Mesenchymal stem cell (in vitro differentiated cells and primary cell): ENCODE results near the gene MLN.

ENCODE experiments used
- DNase-seq: peaks from one replicate; pipeline ENCODE4 v3.0.0-alpha.2; 2013
- H2AFZ ChIP-seq: one replicate; pipeline ENCODE4 v1.6.1; 2013; ENCODE audit warnings: low read depth, mild to moderate bottlenecking, control low read depth, inconsistent platforms, low read length, moderate library complexity
- H2AK5ac ChIP-seq: 2 replicates; pipeline ENCODE4 v1.6.1; 2013; ENCODE audit warnings: low read length, moderate library complexity, mild to moderate bottlenecking, inconsistent platforms; ENCODE audit not compliant: severe bottlenecking
- H2BK120ac ChIP-seq: one replicate; pipeline ENCODE4 v1.6.1; 2013; ENCODE audit warnings: low read depth, mild to moderate bottlenecking, inconsistent platforms, low read length, moderate library complexity
- H2BK12ac ChIP-seq, 2 experiments: one replicate each; pipeline ENCODE4 v1.6.1; 2013; ENCODE audit warnings: inconsistent platforms in 2 of 2, low read length in 2 of 2, mild to moderate bottlenecking in 2 of 2, moderate library complexity in 2 of 2, control low read depth in 1 of 2
- H2BK15ac ChIP-seq: one replicate; pipeline ENCODE4 v1.6.1; 2013; ENCODE audit warnings: mild to moderate bottlenecking, low read depth, inconsistent platforms; ENCODE audit not compliant: poor library complexity, severe bottlenecking
- H2BK5ac ChIP-seq: 2 replicates; pipeline ENCODE4 v1.6.1; 2013; ENCODE audit warnings: low read depth, mild to moderate bottlenecking, low read length, control low read depth, inconsistent platforms; ENCODE audit not compliant: poor library complexity, severe bottlenecking
- H3K14ac ChIP-seq, 2 experiments: one replicate each; pipeline ENCODE4 v1.6.1; 2013; ENCODE audit warnings: inconsistent platforms in 2 of 2, low read length in 2 of 2, control low read depth in 1 of 2, mild to moderate bottlenecking in 1 of 2, moderate library complexity in 1 of 2
- H3K18ac ChIP-seq, 2 experiments: one replicate each; pipeline ENCODE4 v1.6.1; 2013; ENCODE audit warnings: inconsistent platforms in 2 of 2, low read length in 2 of 2, control low read depth in 1 of 2, low read depth in 1 of 2, mild to moderate bottlenecking in 1 of 2
- H3K23ac ChIP-seq, 2 experiments: one replicate each; pipeline ENCODE4 v1.6.1; 2013; ENCODE audit warnings: inconsistent platforms in 2 of 2, low read length in 2 of 2, mild to moderate bottlenecking in 2 of 2, moderate library complexity in 2 of 2, control low read depth in 1 of 2
- H3K27ac ChIP-seq: 2 replicates; pipeline ENCODE4 v1.5.1; 2013; ENCODE audit warnings: mild to moderate bottlenecking, moderate library complexity, low read length, control low read depth, inconsistent platforms; ENCODE audit not compliant: poor library complexity, severe bottlenecking
- H3K27me3 ChIP-seq, 2 experiments: 2 replicates each; pipeline versions ENCODE4 v1.6.1 to v1.7.0; 2013; ENCODE audit warnings: low read length in 2 of 2, mild to moderate bottlenecking in 2 of 2, moderate library complexity in 2 of 2, control low read depth in 1 of 2, inconsistent platforms in 1 of 2; ENCODE audit not compliant: control insufficient read depth in 1 of 2, insufficient read depth in 1 of 2
- H3K36me3 ChIP-seq, 2 experiments: 2 replicates each; pipeline versions ENCODE4 v1.6.1 to v1.7.0; 2013; ENCODE audit warnings: low read length in 2 of 2, control low read depth in 1 of 2, inconsistent platforms in 1 of 2, low read depth in 1 of 2, mild to moderate bottlenecking in 1 of 2; ENCODE audit not compliant: insufficient read depth in 2 of 2, control insufficient read depth in 1 of 2
- H3K4ac ChIP-seq, 2 experiments: one replicate each; pipeline ENCODE4 v1.6.1; 2013; ENCODE audit warnings: inconsistent platforms in 2 of 2, low read length in 2 of 2, mild to moderate bottlenecking in 2 of 2, moderate library complexity in 2 of 2, control low read depth in 1 of 2, low read depth in 1 of 2
- H3K4me1 ChIP-seq: 2 replicates; pipeline ENCODE4 v1.6.1; 2013; ENCODE audit warnings: low read depth, low read length, control low read depth; ENCODE audit not compliant: control insufficient read depth, insufficient read depth
- H3K4me2 ChIP-seq: 2 replicates; pipeline ENCODE4 v1.6.1; 2013; ENCODE audit warnings: low read length, mild to moderate bottlenecking, inconsistent platforms; ENCODE audit not compliant: poor library complexity, severe bottlenecking
- H3K4me3 ChIP-seq, 2 experiments: 2 replicates each; pipeline versions ENCODE4 v1.5.1 to v1.7.0; 2013; ENCODE audit warnings: low read length in 2 of 2, mild to moderate bottlenecking in 2 of 2, control low read depth in 1 of 2, low read depth in 1 of 2; ENCODE audit not compliant: insufficient read depth in 1 of 2
- H3K79me1 ChIP-seq: replicated peaks from 2 replicates; pipeline ENCODE4 v1.6.1; 2013; ENCODE audit warnings: mild to moderate bottlenecking, control low read depth, low read length, inconsistent platforms; ENCODE audit not compliant: poor library complexity, severe bottlenecking
- H3K9ac ChIP-seq: 2 replicates; pipeline ENCODE4 v1.7.0; 2013; ENCODE audit warnings: mild to moderate bottlenecking, low read length, moderate library complexity
- H3K9me3 ChIP-seq: 2 replicates; pipeline ENCODE4 v1.7.0; 2013; ENCODE audit warnings: mild to moderate bottlenecking, low read length; ENCODE audit not compliant: control insufficient read depth
- H4K8ac ChIP-seq: one replicate; pipeline ENCODE4 v1.6.1; 2013; ENCODE audit warnings: inconsistent platforms, mild to moderate bottlenecking, low read length, moderate library complexity
- H4K91ac ChIP-seq: one replicate; pipeline ENCODE4 v1.6.1; 2013; ENCODE audit warnings: mild to moderate bottlenecking, low read length, inconsistent platforms
- WGBS: methylation state at CpG from one replicate; pipeline ENCODE4 v1.1.7; 2013; ENCODE audit warnings: mixed read lengths; 5-methylcytosine and 5-hydroxymethylcytosine counted together

Gene MLN

DNA sequence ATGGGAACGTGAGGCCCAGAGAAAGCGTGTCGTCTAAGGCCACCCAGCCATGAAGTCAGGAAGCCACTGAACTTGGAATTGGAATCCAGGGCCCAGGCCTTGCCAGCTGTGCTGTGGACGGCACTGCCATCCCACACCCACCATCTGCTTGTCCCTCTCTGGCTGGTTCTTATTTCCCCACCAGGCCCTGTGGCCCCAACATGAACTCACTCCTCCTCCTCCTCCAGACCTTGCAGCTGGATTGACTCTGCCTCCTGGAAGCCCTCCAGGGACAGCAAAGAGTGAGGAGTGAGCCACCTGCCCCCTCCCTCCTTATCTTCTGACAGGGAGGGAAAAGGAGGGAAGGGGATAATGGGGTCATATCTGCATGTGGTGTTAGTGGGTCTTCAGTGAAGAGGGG lies 41.1 kb downstream of the MLN start:
- H2BK120ac ChIP-seq: no peak overlapping the region
- H3K9ac ChIP-seq: no peak overlapping the region
- no peak for DNase-seq
- no peak overlapping the region for H3K27ac ChIP-seq
- H2BK12ac ChIP-seq: peak overlapping the region in 1 of 2 experiments; percentile 22
- peaks cover 8% of the 10 kb centered on the region for H3K9me3 ChIP-seq
- H4K8ac ChIP-seq: no peak overlapping the region
- H3K4me2 ChIP-seq: no peak overlapping the region
- H3K79me1 ChIP-seq: no peaks in the 10 kb centered on the region
- peaks cover 0 to 31% of the 10 kb centered on the region in 2 experiments for H3K27me3 ChIP-seq
- peak overlapping the region; percentile 14 for H2AK5ac ChIP-seq
- H3K18ac ChIP-seq: peak overlapping the region in 1 of 2 experiments; percentile 35
- no peak overlapping the region for H3K4me3 ChIP-seq
- no peaks in the 10 kb centered on the region for H3K36me3 ChIP-seq
- WGBS: 97% methylated on average over 4 of the region's 4 CpGs
- H3K4me1 ChIP-seq: peaks cover 24% of the 10 kb centered on the region
- no peak overlapping the region for H2BK15ac ChIP-seq
- no peak overlapping the region for H2AFZ ChIP-seq
- H2BK5ac ChIP-seq: no peak overlapping the region
- H3K14ac ChIP-seq: no peak overlapping the region
- no peak overlapping the region for H4K91ac ChIP-seq
- no peak overlapping the region for H3K4ac ChIP-seq
- H3K23ac ChIP-seq: no peak overlapping the region

DNA sequence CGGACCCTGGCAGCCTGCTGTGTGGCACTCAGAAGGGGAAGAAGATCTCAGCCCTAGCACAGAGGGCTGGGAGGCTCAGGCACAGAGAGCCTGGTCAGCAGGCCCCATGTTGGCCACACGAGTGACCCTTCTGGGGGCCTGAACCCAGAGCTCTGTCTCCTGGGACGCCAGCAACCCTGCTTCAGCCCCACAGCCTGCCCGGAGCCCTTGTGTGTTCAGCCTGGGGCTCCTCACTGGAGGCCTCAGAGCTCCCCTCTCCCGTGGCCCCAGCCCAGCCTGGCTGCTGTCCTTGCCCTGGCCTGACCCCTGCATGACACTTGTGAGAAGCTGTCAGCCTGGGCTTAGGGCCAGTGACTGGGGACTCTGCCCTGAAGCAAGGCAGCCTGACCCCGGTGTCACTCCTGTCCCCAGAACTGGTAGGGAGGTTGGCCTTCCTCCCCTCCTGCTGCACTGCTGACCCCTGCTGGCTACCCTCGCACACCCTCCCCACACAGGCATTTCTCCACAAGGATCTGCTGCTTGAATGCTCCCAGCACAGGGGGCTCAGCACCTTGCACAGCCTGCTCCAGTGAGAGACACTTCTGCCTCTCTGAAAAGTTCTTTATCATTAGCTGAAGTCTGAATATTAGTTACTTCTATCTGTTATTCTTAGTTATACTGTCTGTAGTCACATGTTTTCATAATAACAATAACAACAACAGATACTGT lies 41.7 kb downstream of the MLN start:
- peak overlapping the region; percentile 81 for H4K8ac ChIP-seq
- H3K79me1 ChIP-seq: no peaks in the 10 kb centered on the region

DNA sequence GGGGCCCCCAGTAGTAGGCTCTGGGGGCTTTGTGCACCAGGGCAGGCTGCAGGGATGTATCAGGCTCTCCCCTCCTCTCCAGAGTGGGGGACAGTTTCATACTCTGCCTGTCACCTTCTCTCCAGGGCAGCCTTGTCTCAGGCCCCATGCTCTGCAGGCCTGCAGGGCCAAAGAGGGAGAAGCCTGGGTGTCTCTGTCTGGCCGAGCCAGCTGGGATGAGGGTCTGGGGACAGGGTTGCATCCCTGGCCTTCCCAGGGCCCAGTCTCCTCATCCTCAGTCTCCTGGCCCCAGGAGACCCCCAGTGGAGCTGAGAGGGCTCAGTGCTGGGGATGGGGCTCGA lies 42.3 kb downstream of the MLN start:
- Histone ChIP-seq H2AK5ac (peak overlapping the region; percentile 27), H4K91ac (peak overlapping the region; percentile 90), H3K9ac (no peak overlapping the region), H2AFZ (no peak overlapping the region), H2BK5ac (no peak overlapping the region), H3K23ac (no peak overlapping the region), H3K18ac (peak overlapping the region; percentile 45 to 68), H3K27me3 (peaks cover 0 to 34% of the 10 kb centered on the region in 2 experiments), H2BK15ac (peak overlapping the region; percentile 75), H2BK120ac (peak overlapping the region; percentile 13), H3K4me2 (no peak overlapping the region), H3K4me3 (no peak overlapping the region), H2BK12ac (peak overlapping the region; percentile 26 to 38), H3K36me3 (no peaks in the 10 kb centered on the region), H3K79me1 (no peaks in the 10 kb centered on the region), H4K8ac (peak overlapping the region; percentile 81), H3K27ac (no peak overlapping the region), H3K9me3 (no peaks in the 10 kb centered on the region), H3K4me1 (peaks cover 30% of the 10 kb centered on the region), H3K14ac (no peak overlapping the region), H3K4ac (peak overlapping the region in 1 of 2 experiments; percentile 52)
- WGBS: 78% methylated on average over 2 of the region's 2 CpGs
- DNase-seq: no peak

More for the DNA sequence above, 41.7 kb downstream of the MLN start:
- Histone ChIP-seq H4K91ac (peak overlapping the region; percentile 90), H3K4me3 (no peak overlapping the region), H3K27me3 (peaks cover 0 to 30% of the 10 kb centered on the region in 2 experiments), H3K9ac (no peak overlapping the region), H3K4me1 (peaks cover 25% of the 10 kb centered on the region), H3K27ac (no peak overlapping the region), H3K36me3 (no peaks in the 10 kb centered on the region), H2AK5ac (peak overlapping the region; percentile 27), H2BK15ac (peak overlapping the region; percentile 6), H2BK12ac (peak overlapping the region in 1 of 2 experiments; percentile 26), H3K9me3 (peaks cover 5% of the 10 kb centered on the region), H2BK120ac (peak overlapping the region; percentile 13), H2BK5ac (no peak overlapping the region), H3K14ac (no peak overlapping the region), H3K23ac (no peak overlapping the region), H2AFZ (no peak overlapping the region), H3K4me2 (no peak overlapping the region), H3K4ac (peak overlapping the region in 1 of 2 experiments; percentile 52), H3K18ac (peak overlapping the region; percentile 45 to 68)
- peak; percentile 59 for DNase-seq
- 38% methylated on average over 7 of the region's 7 CpGs for WGBS

DNA sequence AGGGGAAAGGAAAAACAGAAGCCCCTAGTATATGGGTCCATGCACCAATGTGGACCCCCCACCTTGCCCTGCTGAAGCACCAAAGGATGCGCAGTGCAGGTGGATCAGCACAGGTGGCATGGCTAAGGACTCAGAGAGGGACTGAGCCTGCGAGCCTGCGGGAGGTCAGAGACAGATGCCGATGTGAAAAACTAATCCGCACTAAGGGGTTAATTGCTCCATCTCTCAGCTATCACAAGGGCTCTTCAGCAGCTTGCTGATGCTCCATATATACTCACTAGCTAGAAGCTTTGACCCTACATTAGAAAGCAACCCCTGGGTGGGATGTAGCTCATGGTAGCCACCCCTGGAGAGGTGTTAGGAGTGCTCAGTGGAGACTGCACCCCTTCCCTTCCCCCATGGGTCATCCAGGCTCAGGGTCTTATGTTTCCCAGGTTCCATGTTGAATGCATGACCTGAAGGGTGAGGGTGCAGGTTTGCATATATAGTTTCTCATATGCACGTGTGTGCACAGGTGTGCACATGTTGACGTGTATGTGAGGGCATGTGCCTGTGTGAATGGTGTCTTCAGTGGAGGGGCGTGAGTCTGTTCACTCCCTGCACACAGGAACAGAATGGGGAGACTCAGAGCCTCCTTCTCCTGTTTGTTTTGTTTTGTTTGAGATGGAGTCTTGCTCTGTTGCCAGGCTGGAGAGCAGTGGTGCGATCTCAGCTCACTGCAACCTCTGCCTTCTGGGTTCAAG lies 43.7 kb downstream of the MLN start:
- Histone ChIP-seq H2BK5ac (no peak overlapping the region), H4K8ac (no peak overlapping the region), H2AK5ac (no peak overlapping the region), H3K4me1 (peaks cover 33% of the 10 kb centered on the region), H3K79me1 (no peaks in the 10 kb centered on the region), H2BK12ac (no peak overlapping the region), H3K27ac (no peak overlapping the region), H3K4ac (no peak overlapping the region), H3K27me3 (peaks cover 0 to 34% of the 10 kb centered on the region in 2 experiments), H3K18ac (no peak overlapping the region), H3K14ac (no peak overlapping the region), H3K4me3 (no peak overlapping the region), H2BK15ac (no peak overlapping the region), H3K23ac (no peak overlapping the region), H3K9me3 (no peaks in the 10 kb centered on the region), H3K9ac (no peak overlapping the region), H3K4me2 (no peak overlapping the region), H2AFZ (no peak overlapping the region), H4K91ac (no peak overlapping the region), H2BK120ac (no peak overlapping the region), H3K36me3 (no peaks in the 10 kb centered on the region)
- WGBS: 89% methylated on average over 9 of the region's 9 CpGs
- no peak for DNase-seq
